ENCODE measurements around the gene NUDT8. TPM values are rescaled to one million over a fixed set of nuclear protein-coding genes. Genes with fewer than 3 reads are reported as not detected.
"Not testable (repeated sequence)": the region's sequence is repeated elsewhere in the genome, so short reads cannot be mapped to it uniquely, and the experiment has no call there.

The NUDT8 gene
- total RNA-seq, 1 donor from 2014 or later = 3.9 TPM

DNA sequence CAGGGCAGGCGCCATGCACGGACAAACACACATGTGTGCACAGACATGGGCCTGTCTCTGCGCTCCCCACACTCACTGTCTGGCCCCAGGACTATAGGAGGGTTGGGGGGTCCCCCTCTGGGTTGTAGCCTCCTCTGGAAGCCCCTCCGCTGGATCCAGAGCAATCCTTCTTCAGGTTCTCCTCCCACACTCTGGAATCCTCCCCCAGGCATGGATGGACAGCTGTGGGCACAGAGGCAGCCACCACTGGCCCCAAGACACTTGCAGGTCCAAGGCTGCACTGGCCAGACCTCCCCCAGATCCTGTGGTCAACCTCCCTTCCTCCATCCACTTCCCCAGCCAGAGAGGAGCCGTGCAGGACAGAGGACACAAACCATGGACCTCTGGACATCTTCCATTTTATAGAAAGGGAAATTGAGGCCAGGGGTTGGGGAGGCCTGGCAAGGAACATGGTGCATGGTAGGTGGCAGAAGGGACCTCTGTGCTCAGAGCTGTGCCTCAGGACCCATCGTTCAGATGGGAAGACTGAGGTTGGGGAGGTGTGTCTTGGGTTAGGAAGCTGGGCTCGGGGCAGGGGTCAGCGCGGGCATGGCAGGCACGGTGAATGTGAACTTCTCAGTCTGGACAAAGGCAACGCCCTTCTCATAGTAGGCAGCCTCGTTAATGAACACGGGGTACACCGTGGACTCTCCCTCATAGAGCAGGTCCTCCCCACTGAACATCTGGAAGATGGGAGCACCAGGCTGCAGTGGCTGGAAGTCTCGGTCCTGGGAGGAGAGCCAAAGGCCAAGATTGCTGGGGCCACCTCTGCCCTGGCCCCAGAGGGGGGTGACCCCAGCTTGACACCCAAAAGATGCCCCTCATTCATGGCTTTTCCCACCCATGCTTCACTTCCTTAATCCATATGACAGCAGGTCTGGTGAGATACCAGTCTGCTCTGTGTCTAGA, 12.7 kb upstream of the NUDT8 start:
- no peak for DNase-seq (ENCODE audit: low read depth)

DNA sequence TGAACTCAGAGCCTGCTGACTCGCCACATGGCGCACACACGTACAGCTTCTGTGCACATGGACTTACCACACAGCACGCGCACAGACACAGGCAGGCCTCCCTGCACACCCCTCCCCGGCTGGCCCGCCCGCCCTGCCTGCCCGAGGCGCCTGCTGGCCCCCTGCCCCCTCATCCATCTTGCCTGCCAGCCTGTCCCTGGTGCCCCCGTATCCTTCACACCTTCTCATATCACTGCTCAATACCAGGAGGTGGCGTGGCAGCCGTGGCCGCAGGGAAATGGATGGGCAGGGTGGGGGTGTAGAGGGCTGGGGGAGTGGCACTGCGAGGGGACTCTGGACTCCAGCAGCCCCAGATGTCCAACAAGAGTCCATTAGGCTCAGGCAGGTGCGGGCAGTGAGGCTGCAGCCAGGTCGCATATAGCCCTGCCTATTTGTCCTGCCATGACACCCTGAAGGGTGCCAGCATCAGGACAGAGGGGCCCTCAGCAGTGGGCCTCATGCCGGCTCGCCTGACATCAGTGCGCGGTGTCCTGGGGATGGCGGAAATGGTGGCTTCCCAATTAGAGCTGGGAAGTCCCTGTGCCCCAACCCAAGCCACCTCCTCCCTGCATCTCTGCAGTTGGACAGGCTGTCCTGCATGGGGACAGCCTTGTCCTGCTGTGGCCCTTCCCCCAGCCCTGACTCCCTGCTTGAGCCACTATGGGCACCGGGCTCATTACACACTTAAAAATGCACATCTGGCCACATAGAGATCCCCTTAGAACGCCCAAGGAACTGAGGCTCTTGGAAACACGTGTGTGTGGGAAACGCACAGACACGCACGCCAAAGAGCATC, 11.8 kb upstream of the NUDT8 start:
- DNase-seq (ENCODE audit: low read depth) = no peak

DNA sequence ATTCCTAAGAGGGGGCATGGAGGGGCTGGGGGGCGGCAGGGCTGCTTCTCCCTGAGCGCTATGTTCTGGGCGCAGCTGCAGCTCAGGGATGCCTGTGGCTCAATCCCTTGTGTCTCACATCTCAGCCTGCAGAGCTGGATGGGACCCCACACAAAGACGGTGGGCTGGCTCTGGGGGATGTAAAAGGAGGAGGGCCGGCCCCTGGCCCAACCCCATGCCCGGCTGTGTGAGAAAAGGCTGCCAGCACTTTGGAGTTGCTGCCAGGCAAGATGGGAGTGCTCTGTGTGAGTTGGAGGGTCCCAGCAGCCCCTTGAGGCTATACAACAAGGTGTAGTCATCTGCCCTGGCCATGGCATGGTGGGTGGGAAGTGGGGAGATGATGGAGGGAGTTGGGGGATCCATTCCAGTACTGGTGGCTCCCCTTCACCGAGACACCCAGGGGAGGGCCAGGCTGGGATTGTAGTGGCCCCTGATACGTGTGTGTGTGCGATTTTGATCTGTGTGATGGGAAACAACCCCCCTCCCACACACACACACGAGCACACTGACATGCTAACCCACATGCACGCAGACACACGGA, 11.1 kb upstream of the NUDT8 start:
- no peak for DNase-seq (ENCODE audit: low read depth)

DNA sequence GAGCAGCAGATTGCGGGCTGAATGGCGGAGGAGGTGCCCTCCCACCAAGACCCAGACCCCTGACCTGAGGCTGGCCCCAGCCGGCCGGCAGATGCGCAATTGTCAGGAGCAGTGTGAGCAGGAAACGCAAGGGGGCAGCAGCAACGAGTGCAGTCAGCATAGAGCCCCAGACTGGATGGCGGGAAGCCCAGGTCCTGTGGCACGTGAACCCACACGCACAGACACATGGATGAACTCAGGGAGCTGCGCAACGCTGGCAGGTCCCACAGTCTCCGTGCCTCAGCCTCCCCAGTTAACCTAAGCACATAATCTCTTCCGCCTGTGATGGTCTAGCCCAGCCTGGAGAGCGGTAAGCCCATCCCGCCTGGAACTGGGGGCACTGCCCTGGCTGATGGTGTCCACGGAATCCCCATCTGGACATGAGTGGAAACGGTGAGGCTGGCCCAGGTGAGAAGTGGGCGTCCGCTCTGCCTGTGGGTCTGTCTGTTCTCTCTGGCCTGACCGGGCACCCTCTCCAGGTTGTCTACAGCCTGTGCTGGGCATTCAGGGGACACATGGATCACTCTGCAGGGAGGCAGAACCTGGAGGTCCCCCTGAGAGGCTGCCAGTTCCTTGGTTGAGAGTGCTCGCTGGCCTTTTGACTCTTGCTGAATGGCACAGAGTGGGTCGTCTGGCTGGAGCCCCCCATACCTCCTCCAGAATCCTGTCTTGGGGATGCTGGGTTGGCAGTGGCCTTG, 10.5 kb upstream of the NUDT8 start:
- peak; percentile 23 for DNase-seq (ENCODE audit: low read depth)

DNA sequence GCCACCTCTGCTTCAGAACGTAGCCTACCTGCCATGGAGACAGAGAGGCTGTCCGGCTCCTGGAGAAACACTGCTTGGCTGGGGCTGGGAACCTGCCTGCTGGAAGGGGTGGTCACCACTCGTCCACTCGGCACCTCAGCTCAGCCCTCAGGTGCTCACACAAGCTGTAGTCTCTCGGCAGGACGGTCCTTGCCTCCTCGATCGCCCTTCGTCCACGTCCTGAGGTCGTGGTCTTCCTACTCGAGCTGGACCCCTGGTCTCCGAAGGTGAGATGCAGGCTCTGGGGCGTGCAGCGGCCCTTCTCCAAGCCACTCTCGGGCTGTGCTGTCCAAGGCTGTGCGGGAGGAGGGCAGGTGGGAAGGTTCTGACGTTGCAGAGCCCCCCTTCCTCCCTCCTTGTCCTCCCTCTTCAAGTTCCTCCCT, 9.7 kb upstream of the NUDT8 start, which contains the start of gene TBX10:
TSS of gene TBX10 (minus strand) at position 326 of the 422 bp plus-strand sequence. CDS start at position 35, 291 bp downstream.
- DNase-seq (ENCODE audit: low read depth) = no peak

DNA sequence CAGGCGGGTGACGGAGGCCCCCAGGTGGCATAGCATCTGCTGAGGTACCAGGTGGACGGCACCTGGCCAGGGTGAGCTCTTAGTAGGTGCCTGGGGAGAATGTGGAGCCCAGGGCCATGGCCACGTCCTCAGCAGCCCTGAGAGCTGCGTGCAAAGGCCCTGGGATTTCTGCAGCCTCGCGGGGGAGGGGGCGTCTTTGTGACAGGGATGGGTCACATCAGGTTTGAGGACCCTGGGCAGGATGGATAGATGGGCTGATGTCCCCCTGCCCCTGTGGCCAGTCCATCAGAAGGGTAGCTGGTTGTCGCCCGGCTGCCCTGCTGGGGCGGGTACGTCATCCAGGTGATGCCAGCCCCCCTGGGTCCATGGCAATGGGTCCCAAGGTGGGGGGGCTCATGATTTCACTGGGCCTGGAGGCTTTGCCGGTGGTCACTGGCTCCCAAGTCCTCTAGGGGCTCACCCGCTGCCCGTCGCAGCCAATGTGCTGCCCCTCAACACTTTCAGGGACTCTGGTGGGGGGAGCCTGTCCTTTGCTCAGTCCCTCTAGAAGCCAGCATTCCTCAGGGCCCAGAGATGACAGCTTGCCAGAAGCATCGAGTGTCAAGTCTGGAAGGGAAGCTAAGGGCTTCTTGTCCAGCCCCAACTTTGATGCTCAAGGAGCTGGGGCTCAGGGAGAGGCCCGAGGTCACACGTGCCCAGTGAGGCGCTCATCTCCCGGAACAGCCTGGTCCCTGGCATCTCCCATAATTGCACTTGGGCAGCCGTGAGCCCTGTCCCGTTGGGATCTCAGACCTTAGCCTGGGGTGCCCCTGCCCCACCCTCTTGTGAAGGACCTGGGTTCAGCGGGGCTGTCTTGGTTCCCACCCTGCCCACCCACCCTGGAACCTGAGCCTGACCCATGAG, 9.0 kb upstream of the NUDT8 start:
- no peak for DNase-seq (ENCODE audit: low read depth)

DNA sequence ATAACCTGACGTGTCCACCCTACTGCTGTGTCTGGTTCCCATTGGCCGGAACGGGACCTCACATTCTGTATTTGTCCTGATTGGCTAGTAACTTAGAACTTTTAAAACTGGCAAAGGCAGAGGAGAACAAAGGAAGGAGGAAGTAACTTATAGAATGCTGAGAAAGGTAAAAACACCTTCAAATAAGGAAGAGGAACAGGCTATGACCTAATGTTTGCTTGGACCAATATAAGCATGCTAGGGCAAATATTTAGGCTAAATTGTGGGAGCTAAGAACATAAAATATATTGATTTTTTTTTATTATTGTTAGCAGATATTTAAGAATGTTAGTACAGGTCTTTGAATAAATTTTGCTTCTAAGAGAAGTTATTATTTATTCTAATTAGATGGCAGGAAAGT, 7.7 kb upstream of the NUDT8 start:
- not testable (repeated sequence) for DNase-seq (ENCODE audit: low read depth)

DNA sequence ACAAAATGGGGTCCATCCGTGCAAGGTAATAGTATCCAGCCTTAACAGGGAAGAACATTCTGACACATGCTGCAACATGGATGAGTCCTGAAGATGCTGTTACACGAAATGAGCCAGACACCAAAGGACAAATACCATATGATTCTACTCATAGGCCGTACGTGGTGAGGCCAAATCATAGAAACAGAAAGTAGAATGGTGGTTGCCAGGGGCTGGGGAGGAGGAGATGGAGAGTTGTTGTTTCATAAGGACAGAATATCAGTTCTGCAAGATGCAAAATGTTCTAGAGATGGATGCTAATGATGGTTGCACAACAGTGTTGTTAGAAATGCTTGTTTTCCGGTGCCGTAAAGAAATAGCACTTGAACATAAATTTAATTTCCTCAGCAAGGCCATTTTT, 7.2 kb upstream of the NUDT8 start:
- no peak for DNase-seq (ENCODE audit: low read depth)

DNA sequence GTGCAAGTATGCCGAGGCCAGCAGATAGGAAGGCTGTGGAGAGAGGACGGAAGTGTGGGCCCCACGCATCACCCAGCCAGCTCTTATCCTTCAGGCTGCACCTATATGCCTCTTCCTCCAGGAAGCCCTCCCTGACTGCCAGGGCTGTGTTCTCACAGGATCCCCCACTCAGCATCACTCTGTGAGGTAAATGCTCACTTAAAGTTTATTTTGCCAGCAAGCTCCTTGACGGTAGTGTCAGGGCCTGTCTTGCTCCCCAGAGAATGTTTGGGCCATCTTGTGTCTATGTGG, 5.4 kb upstream of the NUDT8 start:
- no peak for DNase-seq (ENCODE audit: low read depth)

DNA sequence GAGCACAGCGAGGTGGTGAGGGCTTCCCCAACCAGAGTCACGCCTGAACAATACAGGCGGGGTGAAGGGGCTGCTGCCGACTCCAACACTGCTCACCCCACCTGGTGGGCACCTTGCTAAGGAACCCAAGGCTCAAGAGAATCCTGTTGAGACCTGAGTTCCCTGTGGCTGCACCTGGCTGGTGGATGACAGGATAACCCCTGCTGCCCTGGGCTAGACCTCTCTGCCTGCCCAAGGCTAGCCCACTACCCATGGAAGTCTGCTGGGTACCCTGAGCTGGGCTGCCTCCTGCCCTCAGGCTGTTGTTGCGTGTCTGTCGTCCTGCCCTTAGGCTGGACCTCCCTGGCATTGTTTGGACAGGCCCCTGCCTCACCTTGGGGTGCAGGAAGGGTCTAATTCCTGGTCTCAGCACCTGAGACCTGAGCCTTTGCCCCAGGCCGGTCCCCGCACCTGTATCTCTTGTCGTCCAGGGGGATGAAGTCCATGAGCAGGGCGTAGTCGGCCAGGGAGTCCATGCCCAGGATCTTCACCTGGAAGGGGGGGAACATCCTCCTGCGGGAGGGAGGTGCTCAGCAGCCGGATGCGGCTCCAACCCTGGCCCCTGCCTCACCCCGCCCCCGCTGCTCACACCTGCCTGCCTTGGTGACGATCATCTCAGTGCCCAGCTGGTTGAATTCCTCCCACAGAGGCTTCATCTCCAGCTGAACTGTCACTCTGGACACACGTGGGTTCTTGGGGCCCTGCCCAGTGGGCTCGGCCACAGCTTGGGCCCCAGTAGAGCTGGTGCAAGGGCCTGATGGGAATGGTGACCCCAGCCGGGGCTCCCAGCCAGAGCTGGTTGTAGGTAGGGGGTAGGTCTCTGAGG, 4.9 kb upstream of the NUDT8 start:
- no peak for DNase-seq (ENCODE audit: low read depth)

DNA sequence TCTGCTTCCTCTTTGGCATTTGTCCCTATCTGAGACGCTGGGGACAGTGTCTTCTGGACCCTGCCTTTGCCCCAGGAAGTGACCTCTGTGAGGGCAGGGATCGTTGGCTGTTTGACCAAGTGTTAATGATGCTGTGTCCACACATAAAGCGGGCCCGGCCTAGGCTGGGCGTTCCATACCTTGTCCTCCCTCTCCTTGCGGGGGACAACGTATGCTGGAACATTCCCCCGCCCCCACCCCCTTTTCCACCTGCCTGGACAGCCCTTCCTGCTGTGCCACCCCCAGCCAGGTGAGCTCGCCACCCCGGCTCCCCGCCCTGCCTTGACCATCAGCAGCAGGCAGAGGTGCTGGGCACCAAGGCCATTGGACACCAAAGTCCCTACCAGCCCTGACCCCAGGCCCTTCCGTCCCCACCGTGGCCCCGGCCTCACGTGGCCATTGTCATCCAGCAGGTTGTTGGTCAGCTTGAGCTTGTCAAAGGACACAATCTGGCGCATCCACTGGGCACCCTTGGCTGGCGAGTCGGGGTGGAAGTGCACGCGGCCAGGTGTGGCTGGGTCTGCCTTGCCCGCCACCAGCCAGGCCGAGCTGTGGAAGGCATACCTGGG, 4.1 kb upstream of the NUDT8 start:
- no peak for DNase-seq (ENCODE audit: low read depth)

DNA sequence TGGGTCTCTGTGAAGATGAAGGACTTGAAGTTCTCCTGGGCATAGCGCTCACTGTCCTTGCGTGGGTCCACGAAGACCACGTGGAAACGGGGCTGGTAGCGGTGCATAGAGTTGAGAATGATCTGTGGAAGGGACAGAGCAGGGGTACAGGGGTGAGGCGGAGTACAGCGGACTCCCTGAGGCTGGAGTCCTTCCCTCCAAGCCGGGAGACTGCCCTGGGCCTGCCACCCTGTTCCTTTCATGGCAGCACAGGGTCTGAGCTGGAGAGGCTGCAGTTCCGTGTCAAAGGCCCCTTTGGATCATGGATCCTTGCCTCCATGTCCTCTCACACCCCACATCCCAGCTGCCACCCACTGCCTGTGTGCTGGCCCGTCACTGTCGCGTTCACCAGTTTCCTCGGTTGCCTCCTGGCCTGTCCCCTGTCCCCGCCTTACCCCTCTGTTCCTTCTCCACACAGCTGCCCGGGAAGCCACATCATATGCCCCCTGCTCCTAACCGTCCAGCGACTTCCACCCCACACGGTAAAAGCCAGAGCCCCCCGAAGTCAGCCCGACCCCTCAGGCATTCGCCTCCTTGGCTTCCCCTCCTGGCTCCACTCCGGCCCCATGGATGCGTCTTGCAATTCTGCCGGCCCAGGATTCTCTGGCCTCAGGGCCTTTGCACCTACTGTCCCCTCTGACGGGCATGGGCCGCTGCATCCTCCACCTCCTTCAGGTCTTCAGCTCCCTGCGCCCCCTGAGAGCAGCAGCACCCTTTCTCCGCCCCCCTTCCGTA, 3.4 kb upstream of the NUDT8 start:
- no peak for DNase-seq (ENCODE audit: low read depth)

DNA sequence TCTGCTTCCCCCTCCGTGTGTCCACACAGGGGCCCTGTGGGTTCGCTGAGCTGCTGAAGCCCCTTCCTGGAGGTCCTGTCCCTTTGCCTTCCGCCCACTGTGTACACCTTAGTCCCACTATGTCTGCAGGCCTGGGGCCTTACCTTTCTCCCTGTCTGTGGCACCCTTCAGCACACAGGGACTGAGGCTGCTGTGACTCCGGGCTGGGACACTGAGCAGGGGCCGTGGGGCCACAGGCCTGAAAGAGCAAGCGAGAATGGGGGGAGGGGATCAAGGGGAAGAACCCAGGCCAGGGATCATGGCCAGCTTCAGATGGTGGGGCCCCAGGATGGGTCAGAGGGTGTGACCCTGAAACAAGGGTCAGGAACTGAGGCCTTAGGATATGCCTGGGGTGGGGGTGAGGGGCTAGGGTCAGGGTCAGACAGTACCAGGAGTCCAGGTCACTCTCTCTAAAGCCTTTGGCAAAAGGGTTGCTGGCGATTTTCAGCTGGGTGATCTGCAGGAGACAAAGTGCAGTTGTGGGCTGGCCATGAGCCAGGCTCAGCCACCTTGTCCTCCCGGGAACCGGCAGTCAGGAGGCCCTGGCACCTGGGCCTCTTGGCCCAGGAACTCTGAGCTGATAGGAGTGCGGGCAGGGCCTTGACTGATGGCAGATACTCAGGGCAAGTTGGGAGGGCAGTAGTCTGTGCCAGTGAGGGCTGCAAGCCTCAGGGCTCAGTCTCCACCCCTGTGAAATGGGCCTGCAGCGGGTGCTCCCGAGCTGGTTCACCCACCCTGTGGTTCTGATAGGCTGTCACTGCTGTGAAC, 2.6 kb upstream of the NUDT8 start:
- DNase-seq (ENCODE audit: low read depth) = peak; percentile 22

DNA sequence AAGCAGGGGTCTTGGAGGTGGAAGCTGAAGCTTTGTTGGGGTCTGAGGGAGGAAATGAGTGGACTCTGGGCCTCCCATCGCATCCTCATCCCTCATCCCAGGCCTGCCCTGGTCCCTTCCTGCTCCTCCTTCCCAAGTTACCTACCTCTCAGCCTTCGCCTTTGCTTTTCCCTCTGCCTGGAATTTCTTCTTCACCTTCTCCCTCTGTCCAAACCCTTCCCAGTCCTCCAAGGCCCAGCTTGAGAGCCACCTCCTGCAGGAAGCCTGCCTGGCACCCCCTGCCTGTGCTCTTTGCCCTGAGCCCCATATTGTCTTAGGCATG, 2.1 kb upstream of the NUDT8 start:
- DNase-seq (ENCODE audit: low read depth) = no peak

DNA sequence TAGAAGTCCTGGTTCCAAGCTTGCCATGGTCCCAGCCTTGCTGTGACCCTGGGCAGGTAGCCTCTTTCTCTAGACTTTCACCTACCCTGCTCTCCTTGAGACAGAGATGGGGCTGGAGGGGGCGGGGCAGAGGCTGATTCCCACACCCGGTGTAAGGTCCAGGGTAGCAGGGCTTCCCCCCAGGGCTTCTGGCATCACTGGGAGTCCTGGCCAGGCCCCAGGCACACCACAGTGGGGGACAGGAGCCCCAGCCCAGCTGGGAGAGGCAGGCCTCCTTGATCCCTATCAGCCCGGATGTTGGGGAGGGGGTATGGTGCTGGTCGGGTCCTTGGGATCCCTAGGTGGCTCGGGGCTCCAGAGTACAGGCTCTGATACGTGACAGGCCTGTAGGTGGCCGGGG, 1.7 kb upstream of the NUDT8 start:
- DNase-seq (ENCODE audit: low read depth) = no peak

DNA sequence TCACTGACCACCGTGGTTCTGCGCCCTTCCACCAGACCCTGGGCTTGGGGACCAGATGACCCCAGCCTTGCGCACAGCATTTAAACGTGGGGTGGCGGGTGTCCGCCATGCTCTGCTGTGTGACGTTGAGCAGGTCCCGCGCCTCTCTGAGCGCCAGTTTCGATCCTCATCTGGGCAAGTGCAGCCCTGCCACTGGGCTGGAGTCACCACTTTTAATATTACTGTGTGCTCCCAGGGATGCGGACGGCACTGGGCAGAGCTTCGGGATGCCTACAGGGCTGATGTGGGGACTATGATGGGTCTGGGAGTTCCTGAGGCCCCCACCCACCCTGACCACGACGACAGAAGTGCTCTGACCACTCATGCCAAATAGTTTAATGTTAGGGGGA, 1.2 kb upstream of the NUDT8 start:
- DNase-seq (ENCODE audit: low read depth) = no peak

DNA sequence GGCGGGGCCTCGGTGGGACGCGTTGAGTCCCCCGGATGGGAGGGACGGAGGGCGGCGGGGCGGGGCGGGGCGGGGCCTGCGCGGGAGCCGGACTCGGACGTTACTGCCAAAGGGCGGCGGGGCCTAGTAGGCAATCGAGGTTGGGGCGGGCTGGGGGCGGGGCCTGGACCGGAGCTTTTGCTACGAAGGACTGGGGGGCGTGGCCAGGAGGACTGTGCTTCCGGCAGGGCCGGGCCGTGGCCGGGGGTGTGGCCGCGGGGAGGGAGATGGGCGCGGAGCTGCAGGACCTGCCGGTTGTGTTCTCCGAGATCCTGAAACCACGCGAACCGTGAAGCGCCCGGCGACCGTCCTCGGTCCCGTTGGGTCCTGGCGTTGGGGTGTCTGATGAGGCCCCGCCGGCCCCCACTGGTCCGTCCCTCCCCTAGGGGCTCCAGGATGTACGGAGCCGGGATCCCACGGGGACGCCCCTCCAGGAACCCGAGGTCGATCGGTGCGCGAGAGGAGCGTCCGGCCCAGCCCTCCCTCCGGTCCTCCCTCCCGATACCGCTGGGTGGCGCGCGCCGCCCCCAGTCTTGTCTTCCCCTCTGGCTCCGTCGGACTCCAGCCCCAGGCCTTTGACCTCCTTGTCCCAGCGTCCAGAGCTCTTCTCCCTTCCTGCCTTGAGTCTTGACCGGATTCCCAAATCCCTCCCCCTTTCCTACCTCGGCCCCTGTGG, 648 bp upstream of the NUDT8 start:
- peak; percentile 87 for DNase-seq (ENCODE audit: low read depth)

All from renal cortical epithelial cell (primary cell).